Endodermal cell (in vitro differentiated cells): Measurements from ENCODE around the gene UBE2K. TPM values are rescaled to one million over a fixed set of nuclear protein-coding genes. Genes with fewer than 3 reads are reported as not detected.

Source experiments
- DNase-seq: peaks from one replicate; pipeline ENCODE4 v3.0.0-alpha.2; 2017
- H3K27ac ChIP-seq: 2 replicates; pipeline ENCODE4 v1.5.1; 2013; ENCODE audit warnings: mild to moderate bottlenecking, low read depth, low read length, moderate library complexity
- H3K27me3 ChIP-seq: 2 replicates; pipeline ENCODE4 v1.6.1; 2013; ENCODE audit warnings: mild to moderate bottlenecking, low read length, moderate library complexity; ENCODE audit not compliant: insufficient read depth, control insufficient read depth, poor library complexity, severe bottlenecking
- H3K36me3 ChIP-seq: 2 replicates; pipeline ENCODE4 v1.7.0; 2013; ENCODE audit warnings: mild to moderate bottlenecking, low read length, moderate library complexity; ENCODE audit not compliant: control insufficient read depth, insufficient read depth
- H3K4me1 ChIP-seq: one replicate; pipeline ENCODE4 v1.7.0; 2013; ENCODE audit warnings: low read length; ENCODE audit not compliant: control insufficient read depth, insufficient read depth
- H3K4me3 ChIP-seq: 2 replicates; pipeline ENCODE4 v1.5.1; 2013; ENCODE audit warnings: mild to moderate bottlenecking, low read length, moderate library complexity
- H3K9ac ChIP-seq: 2 replicates; pipeline ENCODE4 v1.6.1; 2013; ENCODE audit warnings: mild to moderate bottlenecking, low read length, moderate library complexity; ENCODE audit not compliant: poor library complexity, severe bottlenecking; ENCODE audit errors: extremely low read depth
- H3K9me3 ChIP-seq: 2 replicates; pipeline ENCODE4 v1.6.1; 2013; ENCODE audit warnings: mild to moderate bottlenecking, low read length, moderate library complexity; ENCODE audit not compliant: control insufficient read depth
- H3K27ac Mint-ChIP-seq: 2 replicates; pipeline ENCODE4 v1.8.0; 2020; ENCODE audit warnings: mixed read lengths
- H3K27me3 Mint-ChIP-seq: 2 replicates; pipeline ENCODE4 v1.8.0; 2021; ENCODE audit warnings: mild to moderate bottlenecking, mixed read lengths; ENCODE audit not compliant: insufficient read depth
- H3K36me3 Mint-ChIP-seq: 2 replicates; pipeline ENCODE4 v1.8.0; 2020; ENCODE audit warnings: low read depth, mixed read lengths
- H3K4me1 Mint-ChIP-seq: 2 replicates; pipeline ENCODE4 v1.8.0; 2020; ENCODE audit warnings: mixed read lengths
- H3K4me3 Mint-ChIP-seq: 2 replicates; pipeline ENCODE4 v1.8.0; 2020; ENCODE audit warnings: mild to moderate bottlenecking, moderate library complexity, mixed read lengths
- H3K9me3 Mint-ChIP-seq: 2 replicates; pipeline ENCODE4 v1.8.0; 2020; ENCODE audit warnings: mild to moderate bottlenecking, mixed read lengths
- CTCF ChIP-seq: fragments of 200-600 bp; sonication (generic); conservative IDR thresholded peaks from 2 replicates; pipeline ENCODE4 v1.5.0; 2021; ENCODE audit warnings: antibody characterized with exemption, mild to moderate bottlenecking
- WGBS, 2 experiments: methylation state at CpG; one replicate each; pipeline versions ENCODE4 v1.1.5 to v1.1.7; 2013; ENCODE audit warnings: missing lambda C conversion rate in 2 of 2, mixed read lengths in 1 of 2; ENCODE audit not compliant: insufficient coverage in 1 of 2, insufficient read length in 1 of 2; 5-methylcytosine and 5-hydroxymethylcytosine counted together
- total RNA-seq, 2 donors: library from RNA; stranded (reverse); fragmentation: NEBNext Ultra II Directional in 1 of 2; extraction: Animal tissue kit (Norgen Biotek cat#: 25700) in 1 of 2; gene quantifications; 2 replicates in 1 of 2; 3 replicates in 1 of 2; pipeline ENCODE4 v1.2.1, GENCODE V29; 2021

The UBE2K gene
- total RNA-seq, 2 donors from 2014 or later = 139 to 143 TPM

GRCh38 chr4:39745920-39746319 is 48.0 kb downstream of the UBE2K start:
- Mint-ChIP-seq H3K4me1 (no peaks in the 10 kb centered on the region), H3K4me3 (no peak overlapping the region), H3K27ac (no peak overlapping the region), H3K9me3 (no peaks in the 10 kb centered on the region), H3K36me3 (peaks cover 60% of the 10 kb centered on the region), H3K27me3 (no peaks in the 10 kb centered on the region)
- WGBS, 2 experiments = 100% methylated on average over 1 of the region's 1 CpG
- Histone ChIP-seq H3K9me3 (no peaks in the 10 kb centered on the region), H3K4me3 (no peak overlapping the region), H3K27ac (peak overlapping the region; percentile 18), H3K36me3 (peaks cover 78% of the 10 kb centered on the region), H3K27me3 (no peaks in the 10 kb centered on the region), H3K4me1 (no peaks in the 10 kb centered on the region), H3K9ac (no peak overlapping the region)
- no peak for DNase-seq
- TF ChIP-seq CTCF = no peak

- Mint-ChIP-seq H3K4me3 (no peak overlapping the region), H3K4me1 (no peaks in the 10 kb centered on the region), H3K27ac (no peak overlapping the region), H3K9me3 (no peaks in the 10 kb centered on the region), H3K27me3 (no peaks in the 10 kb centered on the region), H3K36me3 (peaks cover 50% of the 10 kb centered on the region)
- DNase-seq = no peak
- Histone ChIP-seq H3K36me3 (peaks cover 75% of the 10 kb centered on the region), H3K9me3 (no peaks in the 10 kb centered on the region), H3K27me3 (no peaks in the 10 kb centered on the region), H3K27ac (no peak overlapping the region), H3K9ac (no peak overlapping the region), H3K4me1 (no peaks in the 10 kb centered on the region), H3K4me3 (no peak overlapping the region)
- 83 to 94% methylated on average over 1 to 2 of the region's 3 CpGs for WGBS, 2 experiments
- TF ChIP-seq CTCF = no peak
These were observed 52.3 kb downstream of the UBE2K start for GRCh38 chr4:39750216-39750615.

- Histone ChIP-seq H3K4me1 (no peaks in the 10 kb centered on the region), H3K9ac (no peak overlapping the region), H3K36me3 (peaks cover 72% of the 10 kb centered on the region), H3K27ac (no peak overlapping the region), H3K27me3 (no peaks in the 10 kb centered on the region), H3K4me3 (no peak overlapping the region), H3K9me3 (no peaks in the 10 kb centered on the region)
- no peak for TF ChIP-seq CTCF
- H3K27ac Mint-ChIP-seq = no peak overlapping the region
- no peak overlapping the region for H3K4me3 Mint-ChIP-seq
- H3K27me3 Mint-ChIP-seq = no peaks in the 10 kb centered on the region
- no peaks in the 10 kb centered on the region for H3K9me3 Mint-ChIP-seq
- no peaks in the 10 kb centered on the region for H3K4me1 Mint-ChIP-seq
- peaks cover 57% of the 10 kb centered on the region for H3K36me3 Mint-ChIP-seq
- WGBS, 2 experiments = 94 to 95% methylated on average over 6 of the region's 6 CpGs
- no peak for DNase-seq
These were observed 56.4 kb downstream of the UBE2K start for GRCh38 chr4:39754309-39754708.
